ENCODE results near the gene AP1S2.

AP1S2 gene

DNA sequence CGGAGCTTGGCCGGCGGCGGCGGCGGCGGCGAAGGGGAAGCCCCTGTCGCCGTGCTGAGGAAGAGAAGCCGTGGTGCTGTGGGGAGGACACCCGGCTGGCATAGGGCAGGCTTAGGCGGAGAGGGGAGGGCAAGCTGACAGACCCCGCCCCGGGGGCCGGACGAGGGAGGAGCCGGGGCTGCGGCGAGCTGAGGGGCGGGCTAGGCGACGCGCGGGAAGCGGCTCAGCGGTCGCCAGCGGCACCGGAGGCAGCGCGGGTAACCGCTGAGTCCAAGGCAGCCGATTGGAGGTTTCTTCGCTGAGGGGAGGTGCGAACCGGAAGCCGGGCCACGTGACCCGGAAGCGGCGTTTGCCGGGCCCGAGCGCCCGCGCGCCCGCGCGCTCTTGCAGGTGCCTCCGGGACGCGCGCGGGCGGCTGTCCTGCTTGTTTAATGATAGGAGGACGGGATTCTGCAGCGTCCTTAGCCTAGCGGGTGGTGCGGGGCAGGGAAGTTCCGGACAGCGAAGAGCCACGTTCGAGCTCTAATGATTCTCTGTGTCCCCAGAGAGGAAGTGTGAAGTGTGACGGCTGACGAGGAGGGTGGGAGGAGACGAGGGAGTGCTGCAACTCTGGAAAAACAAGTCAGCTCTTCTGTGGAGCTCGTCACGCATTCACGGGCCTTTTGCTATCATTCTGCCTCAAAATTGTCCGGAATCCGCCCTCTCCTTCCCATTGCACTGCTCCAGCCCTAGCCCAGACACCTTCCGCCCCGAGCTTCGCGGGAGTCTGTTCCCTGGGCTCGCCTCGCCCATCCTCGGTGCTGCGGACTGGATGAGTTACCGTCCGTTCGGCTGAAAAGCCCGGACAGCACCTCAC is at the start of gene AP1S2:
TSS of gene AP1S2 (minus strand) at position 102 of the 856 bp plus-strand sequence. CDS start 2,289 bp downstream, outside the sequence.
- H3K4me3 ChIP-seq (ENCODE audit: low read depth, low read length): peak within 1 kb of the TSS; percentile 68
- DNase-seq (ENCODE audit: low read depth, low spot score): peak; percentile 94
- TF ChIP-seq, protein P1, sequence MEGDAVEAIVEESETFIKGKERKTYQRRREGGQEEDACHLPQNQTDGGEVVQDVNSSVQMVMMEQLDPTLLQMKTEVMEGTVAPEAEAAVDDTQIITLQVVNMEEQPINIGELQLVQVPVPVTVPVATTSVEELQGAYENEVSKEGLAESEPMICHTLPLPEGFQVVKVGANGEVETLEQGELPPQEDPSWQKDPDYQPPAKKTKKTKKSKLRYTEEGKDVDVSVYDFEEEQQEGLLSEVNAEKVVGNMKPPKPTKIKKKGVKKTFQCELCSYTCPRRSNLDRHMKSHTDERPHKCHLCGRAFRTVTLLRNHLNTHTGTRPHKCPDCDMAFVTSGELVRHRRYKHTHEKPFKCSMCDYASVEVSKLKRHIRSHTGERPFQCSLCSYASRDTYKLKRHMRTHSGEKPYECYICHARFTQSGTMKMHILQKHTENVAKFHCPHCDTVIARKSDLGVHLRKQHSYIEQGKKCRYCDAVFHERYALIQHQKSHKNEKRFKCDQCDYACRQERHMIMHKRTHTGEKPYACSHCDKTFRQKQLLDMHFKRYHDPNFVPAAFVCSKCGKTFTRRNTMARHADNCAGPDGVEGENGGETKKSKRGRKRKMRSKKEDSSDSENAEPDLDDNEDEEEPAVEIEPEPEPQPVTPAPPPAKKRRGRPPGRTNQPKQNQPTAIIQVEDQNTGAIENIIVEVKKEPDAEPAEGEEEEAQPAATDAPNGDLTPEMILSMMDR (IDR thresholded peaks at IDR 0.05; ENCODE audit: low read depth, low read length): no peak
- in situ Hi-C loops (cut with HindIII; ENCODE audit: low sequenced_read_pairs): no loop called here

- no peak for DNase-seq (ENCODE audit: low read depth, low spot score)
These were observed 48.6 kb upstream of the AP1S2 start for GRCh38 chrX:15903186-15903681.

DNA sequence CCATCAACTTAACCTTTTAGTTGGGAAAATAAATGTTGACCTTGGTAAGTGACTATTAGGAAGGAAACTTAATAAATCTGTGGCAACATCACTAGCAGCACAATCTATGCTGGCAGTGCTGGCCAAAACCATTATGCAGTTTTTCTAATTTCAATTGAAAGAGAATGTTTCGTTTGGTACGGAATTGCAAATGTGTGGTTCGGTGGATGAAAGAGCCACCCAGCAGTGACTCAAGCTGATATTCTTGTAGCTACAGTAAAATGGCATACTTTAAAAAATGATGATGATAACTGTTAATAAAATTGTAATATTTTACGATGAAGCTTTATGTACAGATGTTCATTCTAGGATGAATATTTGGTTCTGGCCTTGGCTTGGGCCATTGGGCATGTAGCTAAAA is 40.7 kb upstream of the AP1S2 start:
- no peak for DNase-seq (ENCODE audit: low read depth, low spot score)
- in situ Hi-C loops (cut with HindIII; ENCODE audit: low sequenced_read_pairs): no loop called here
- TF ChIP-seq, protein P1 (IDR thresholded peaks at IDR 0.05; ENCODE audit: low read depth, low read length): no peak
- H3K4me3 ChIP-seq (ENCODE audit: low read depth, low read length): no peak overlapping the region

More at GRCh38 chrX:15903186-15903681, 48.6 kb upstream of the AP1S2 start:
- in situ Hi-C loops (cut with HindIII; ENCODE audit: low sequenced_read_pairs): no loop called here
- no peak overlapping the region for H3K4me3 ChIP-seq (ENCODE audit: low read depth, low read length)
- TF ChIP-seq, protein P1 (IDR thresholded peaks at IDR 0.05; ENCODE audit: low read depth, low read length): no peak

- in situ Hi-C loops (cut with HindIII; ENCODE audit: low sequenced_read_pairs): no loop called here
- TF ChIP-seq, protein P1 (IDR thresholded peaks at IDR 0.05; ENCODE audit: low read depth, low read length): no peak
- H3K4me3 ChIP-seq (ENCODE audit: low read depth, low read length): no peak overlapping the region
- DNase-seq (ENCODE audit: low read depth, low spot score): no peak
These were observed 40.1 kb upstream of the AP1S2 start for GRCh38 chrX:15894724-15895123.

DNA sequence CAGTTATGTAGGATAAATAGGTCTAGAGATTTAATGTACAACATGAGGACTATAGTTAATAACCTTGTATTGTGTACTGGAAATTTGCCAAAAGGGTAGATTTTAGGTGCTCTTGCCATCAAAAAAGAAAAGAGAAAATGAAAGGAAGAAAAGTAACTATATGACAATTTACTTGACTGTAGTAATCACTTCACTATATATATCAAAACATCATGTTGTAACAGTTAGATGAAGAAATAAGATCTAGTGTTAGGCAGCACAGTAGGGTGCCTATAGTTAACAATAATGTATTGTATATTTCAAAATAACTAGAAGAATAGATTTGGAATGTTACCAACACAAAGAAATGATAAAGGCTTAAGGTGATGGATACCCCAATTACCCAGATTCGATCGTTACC is 35.9 kb upstream of the AP1S2 start:
- in situ Hi-C loops (cut with HindIII; ENCODE audit: low sequenced_read_pairs): no loop called here
- TF ChIP-seq, protein P1 (IDR thresholded peaks at IDR 0.05; ENCODE audit: low read depth, low read length): no peak
- DNase-seq (ENCODE audit: low read depth, low spot score): no peak
- H3K4me3 ChIP-seq (ENCODE audit: low read depth, low read length): no peak overlapping the region

GRCh38 chrX:15888062-15888461 is 33.4 kb upstream of the AP1S2 start:
- no peak for DNase-seq (ENCODE audit: low read depth, low spot score)
- in situ Hi-C loops (cut with HindIII; ENCODE audit: low sequenced_read_pairs): no loop called here
- TF ChIP-seq, protein P1 (IDR thresholded peaks at IDR 0.05; ENCODE audit: low read depth, low read length): no peak
- no peak overlapping the region for H3K4me3 ChIP-seq (ENCODE audit: low read depth, low read length)

Data from astrocyte of the spinal cord (primary cell).